Natural killer cell (primary cell): ENCODE data around the gene TAGLN2. TPM values are rescaled to one million over a fixed set of nuclear protein-coding genes. Genes with fewer than 3 reads are reported as not detected.

ENCODE experiments used
- ATAC-seq, 3 donors: fragments of 150-1000 bp in 2 of 3; fragments of 200-7000 bp in 1 of 3; cut with Tn5 transposase; 1 replicate in 1 of 3; 2 replicates in 2 of 3; pipeline ENCODE4 v1.10.0; 2021; ENCODE audit warnings: mild to moderate bottlenecking in 2 of 3, moderate library complexity in 2 of 3
- DNase-seq, 2 donors: peaks; one replicate each; pipeline versions ENCODE4 v3.0.0 to v3.0.0-alpha.2; 2013 to 2021; ENCODE audit warnings: mixed read lengths in 1 of 2
- H3K27ac ChIP-seq: one replicate; pipeline ENCODE4 v1.5.1; 2013; ENCODE audit warnings: mild to moderate bottlenecking, low read length
- H3K27me3 ChIP-seq: one replicate; pipeline ENCODE4 v1.6.1; 2013; ENCODE audit warnings: low read length; ENCODE audit not compliant: control insufficient read depth, insufficient read depth
- H3K36me3 ChIP-seq: one replicate; pipeline ENCODE4 v1.6.1; 2013; ENCODE audit warnings: low read length; ENCODE audit not compliant: control insufficient read depth, insufficient read depth
- H3K4me1 ChIP-seq: one replicate; pipeline ENCODE4 v1.6.1; 2013; ENCODE audit warnings: low read length; ENCODE audit not compliant: control insufficient read depth, insufficient read depth
- H3K4me3 ChIP-seq: one replicate; pipeline ENCODE4 v1.5.1; 2013; ENCODE audit warnings: low read length
- H3K9me3 ChIP-seq: one replicate; pipeline ENCODE4 v1.6.1; 2013; ENCODE audit warnings: low read length; ENCODE audit not compliant: control insufficient read depth, insufficient read depth
- H3K27ac Mint-ChIP-seq, 2 donors: one replicate each; pipeline ENCODE4 v1.8.0; 2022; ENCODE audit warnings: mild to moderate bottlenecking in 2 of 2, mixed read lengths in 2 of 2, moderate library complexity in 1 of 2
- H3K27me3 Mint-ChIP-seq, 2 donors: one replicate each; pipeline ENCODE4 v1.8.0; 2022; ENCODE audit warnings: low read depth in 2 of 2, mixed read lengths in 2 of 2
- H3K36me3 Mint-ChIP-seq: one replicate; pipeline ENCODE4 v1.8.0; 2022; ENCODE audit warnings: mixed read lengths
- H3K4me1 Mint-ChIP-seq, 2 donors: one replicate each; pipeline ENCODE4 v1.8.0; 2022; ENCODE audit warnings: mixed read lengths in 2 of 2
- H3K4me3 Mint-ChIP-seq: one replicate; pipeline ENCODE4 v1.8.0; 2022; ENCODE audit warnings: mild to moderate bottlenecking, moderate library complexity, mixed read lengths
- H3K9me3 Mint-ChIP-seq, 2 donors: one replicate each; pipeline ENCODE4 v1.8.0; 2022; ENCODE audit warnings: mixed read lengths in 2 of 2
- WGBS: methylation state at CpG from one replicate; pipeline ENCODE4 v1.1.7; 2013; ENCODE audit warnings: missing lambda C conversion rate; ENCODE audit not compliant: insufficient coverage; 5-methylcytosine and 5-hydroxymethylcytosine counted together
- intact Hi-C: fragments of 100-400 bp; cut with micrococcal nuclease; formaldehyde crosslinking; loops from one replicate; pipeline ENCODE4 v1.14.2; 2022
- total RNA-seq, 4 donors: library from RNA; stranded (reverse); fragments of 120-200 nt in 1 of 4; gene quantifications; one replicate each; pipeline versions ENCODE4 v1.2.3 to v1.2.4, GENCODE V29; 2013 to 2022
- TF ChIP-seq, protein P1 (sequence below): fragments of 200-600 bp; IDR thresholded peaks from one replicate; pipeline ENCODE4 v1.8.0; 2022; ENCODE audit warnings: antibody characterized with exemption

The TAGLN2 gene
- total RNA-seq, 3 donors from 2014 or later (not counting 1 experiment from before 2014, with no cell fraction given): 344 to 394 (median 358) TPM

DNA sequence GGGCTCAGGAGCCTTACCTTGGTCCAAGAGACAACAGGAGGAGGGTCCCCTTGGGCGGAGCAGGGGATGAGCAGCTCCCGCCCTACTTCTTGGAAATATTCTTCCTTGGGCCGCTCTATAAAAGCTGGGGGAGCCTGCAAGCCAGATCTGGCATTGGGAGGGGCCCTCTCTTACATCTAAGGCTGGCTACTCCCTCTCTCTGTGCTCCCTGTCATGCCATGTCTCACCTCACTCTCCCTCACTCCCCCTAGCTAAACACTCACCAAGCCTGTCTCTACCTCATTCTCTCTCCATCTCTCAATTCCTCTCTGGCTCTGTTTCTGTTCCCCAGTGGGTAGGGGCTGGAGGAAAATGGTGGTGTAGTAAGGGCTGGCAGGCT, 6.5 kb upstream of the TAGLN2 start:
- peaks cover 10 to 18% of the 10 kb centered on the region in 2 donors for H3K27me3 Mint-ChIP-seq
- Histone ChIP-seq H3K27me3 (no peaks in the 10 kb centered on the region), H3K27ac (no peak overlapping the region), H3K9me3 (no peaks in the 10 kb centered on the region), H3K4me3 (no peak overlapping the region), H3K36me3 (no peaks in the 10 kb centered on the region), H3K4me1 (peaks cover 9% of the 10 kb centered on the region)
- no peaks in the 10 kb centered on the region for H3K9me3 Mint-ChIP-seq
- no peak for DNase-seq
- ATAC-seq: no peak
- no peak overlapping the region for H3K27ac Mint-ChIP-seq
- TF ChIP-seq, protein P1, sequence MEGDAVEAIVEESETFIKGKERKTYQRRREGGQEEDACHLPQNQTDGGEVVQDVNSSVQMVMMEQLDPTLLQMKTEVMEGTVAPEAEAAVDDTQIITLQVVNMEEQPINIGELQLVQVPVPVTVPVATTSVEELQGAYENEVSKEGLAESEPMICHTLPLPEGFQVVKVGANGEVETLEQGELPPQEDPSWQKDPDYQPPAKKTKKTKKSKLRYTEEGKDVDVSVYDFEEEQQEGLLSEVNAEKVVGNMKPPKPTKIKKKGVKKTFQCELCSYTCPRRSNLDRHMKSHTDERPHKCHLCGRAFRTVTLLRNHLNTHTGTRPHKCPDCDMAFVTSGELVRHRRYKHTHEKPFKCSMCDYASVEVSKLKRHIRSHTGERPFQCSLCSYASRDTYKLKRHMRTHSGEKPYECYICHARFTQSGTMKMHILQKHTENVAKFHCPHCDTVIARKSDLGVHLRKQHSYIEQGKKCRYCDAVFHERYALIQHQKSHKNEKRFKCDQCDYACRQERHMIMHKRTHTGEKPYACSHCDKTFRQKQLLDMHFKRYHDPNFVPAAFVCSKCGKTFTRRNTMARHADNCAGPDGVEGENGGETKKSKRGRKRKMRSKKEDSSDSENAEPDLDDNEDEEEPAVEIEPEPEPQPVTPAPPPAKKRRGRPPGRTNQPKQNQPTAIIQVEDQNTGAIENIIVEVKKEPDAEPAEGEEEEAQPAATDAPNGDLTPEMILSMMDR: no peak
- peaks cover 0 to 10% of the 10 kb centered on the region in 2 donors for H3K4me1 Mint-ChIP-seq
- H3K4me3 Mint-ChIP-seq: no peak overlapping the region
- no peaks in the 10 kb centered on the region for H3K36me3 Mint-ChIP-seq
- whole genome bisulfite sequencing: 90% methylated on average over 3 of the region's 3 CpGs
- intact Hi-C loops: loop anchor here (10.0 kb wide), 1 partner anchor 443 kb away; no protein-coding TSS in a partner anchor

DNA sequence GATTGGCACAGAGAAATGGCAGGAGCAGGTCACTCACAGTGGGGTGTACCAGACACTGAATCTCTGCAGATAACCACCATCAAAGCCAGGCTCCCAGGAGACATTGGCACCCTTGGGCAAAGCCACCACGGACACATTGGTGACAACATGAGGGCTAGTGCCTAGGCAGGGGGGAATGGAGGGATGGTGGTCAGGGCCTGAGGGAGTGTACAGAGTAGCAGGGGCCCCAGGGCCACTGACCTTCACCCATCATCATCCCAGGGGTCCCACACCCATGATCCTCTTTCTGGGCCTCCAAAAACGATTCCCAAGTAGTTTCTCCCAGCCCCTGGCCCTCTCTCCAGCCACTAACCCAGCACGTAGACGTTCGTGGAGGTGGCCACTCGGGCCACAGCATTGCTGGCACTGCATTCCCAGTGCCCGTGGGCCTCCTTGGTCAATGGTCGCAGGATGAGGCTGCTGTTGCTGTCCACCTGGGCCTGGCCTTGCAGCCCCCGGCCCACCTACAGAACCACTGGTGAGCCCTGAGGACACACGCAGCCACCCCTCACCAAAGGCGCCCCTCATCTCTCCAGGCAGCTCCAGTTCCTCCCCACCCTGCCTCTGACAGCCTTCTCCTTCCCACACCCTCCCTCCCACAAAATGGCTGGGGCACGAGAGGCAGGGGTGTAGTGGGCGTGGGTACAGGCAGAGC, 5.9 kb upstream of the TAGLN2 start:
- H3K4me3 Mint-ChIP-seq: no peak overlapping the region
- Histone ChIP-seq H3K36me3 (no peaks in the 10 kb centered on the region), H3K9me3 (no peaks in the 10 kb centered on the region), H3K4me1 (peaks cover 5% of the 10 kb centered on the region), H3K27ac (no peak overlapping the region), H3K4me3 (no peak overlapping the region), H3K27me3 (no peaks in the 10 kb centered on the region)
- H3K4me1 Mint-ChIP-seq: peaks cover 4 to 10% of the 10 kb centered on the region in 2 donors
- H3K36me3 Mint-ChIP-seq: no peaks in the 10 kb centered on the region
- H3K9me3 Mint-ChIP-seq: no peaks in the 10 kb centered on the region
- 90% methylated on average over 13 of the region's 13 CpGs for WGBS
- no peak overlapping the region for H3K27ac Mint-ChIP-seq
- H3K27me3 Mint-ChIP-seq: peaks cover 10 to 18% of the 10 kb centered on the region in 2 donors
- DNase-seq (no peak), ATAC-seq (no peak)
- TF ChIP-seq, protein P1: no peak
- intact Hi-C loops: loop anchor here (10.0 kb wide), 1 partner anchor 444 kb away; no protein-coding TSS in a partner anchor

DNA sequence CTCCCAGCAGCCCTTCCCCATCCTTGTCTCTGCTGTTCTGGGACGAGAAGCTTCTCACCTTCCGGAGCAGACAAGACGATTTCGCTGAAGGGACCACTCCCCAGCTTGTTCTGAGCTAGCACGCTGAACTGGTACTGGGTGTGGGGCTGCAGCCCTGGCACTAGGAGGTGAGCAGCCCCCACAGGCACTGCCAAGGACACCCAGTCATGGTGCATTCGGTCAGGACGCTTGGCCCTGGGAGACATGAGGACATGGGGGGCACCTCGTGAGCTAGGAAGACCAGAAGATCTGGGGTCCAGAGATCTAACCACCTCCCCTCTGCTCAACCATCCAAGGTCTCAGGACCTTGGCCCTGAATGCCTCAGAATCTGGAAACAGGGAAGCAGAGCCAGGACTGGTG, 5.3 kb upstream of the TAGLN2 start:
- H3K27ac Mint-ChIP-seq: no peak overlapping the region
- Histone ChIP-seq H3K36me3 (no peaks in the 10 kb centered on the region), H3K4me1 (peaks cover 8% of the 10 kb centered on the region), H3K4me3 (no peak overlapping the region), H3K9me3 (no peaks in the 10 kb centered on the region), H3K27me3 (no peaks in the 10 kb centered on the region), H3K27ac (no peak overlapping the region)
- no peak for DNase-seq
- no peaks in the 10 kb centered on the region for H3K36me3 Mint-ChIP-seq
- ATAC-seq: no peak
- no peaks in the 10 kb centered on the region for H3K9me3 Mint-ChIP-seq
- H3K4me1 Mint-ChIP-seq: peaks cover 10 to 14% of the 10 kb centered on the region in 2 donors
- intact Hi-C loops: loop anchor here (10.0 kb wide), 1 partner anchor 444 kb away; no protein-coding TSS in a partner anchor
- TF ChIP-seq, protein P1: no peak
- peaks cover 10 to 15% of the 10 kb centered on the region in 2 donors for H3K27me3 Mint-ChIP-seq
- 95% methylated on average over 8 of the region's 8 CpGs for WGBS
- H3K4me3 Mint-ChIP-seq: no peak overlapping the region
